Measurements from ENCODE around the gene XPOT.

The XPOT gene

GRCh38 chr12:64428956-64429355 is 24.8 kb downstream of the XPOT start:
- no peak for DNase-seq

DNA sequence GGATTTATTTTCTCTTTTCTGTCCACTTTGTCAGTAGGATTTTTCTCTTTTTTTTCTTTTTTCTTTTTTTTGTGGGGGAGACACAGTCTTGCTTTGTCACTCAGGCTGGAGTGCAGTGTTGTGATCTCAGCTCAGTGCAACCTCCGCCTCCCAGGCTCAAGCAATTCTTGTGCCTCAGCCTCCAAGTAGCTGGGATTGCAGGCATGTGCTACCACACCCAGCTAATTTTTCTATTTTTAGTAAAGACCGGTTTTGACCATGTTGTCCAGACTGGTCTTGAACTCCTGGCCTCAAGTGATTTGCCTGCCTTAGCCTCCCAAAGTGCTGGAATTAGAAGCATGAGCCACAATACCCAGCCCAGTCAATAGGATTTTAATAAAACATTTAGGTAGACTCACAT is 26.7 kb downstream of the XPOT start:
- DNase-seq, result no peak

DNA sequence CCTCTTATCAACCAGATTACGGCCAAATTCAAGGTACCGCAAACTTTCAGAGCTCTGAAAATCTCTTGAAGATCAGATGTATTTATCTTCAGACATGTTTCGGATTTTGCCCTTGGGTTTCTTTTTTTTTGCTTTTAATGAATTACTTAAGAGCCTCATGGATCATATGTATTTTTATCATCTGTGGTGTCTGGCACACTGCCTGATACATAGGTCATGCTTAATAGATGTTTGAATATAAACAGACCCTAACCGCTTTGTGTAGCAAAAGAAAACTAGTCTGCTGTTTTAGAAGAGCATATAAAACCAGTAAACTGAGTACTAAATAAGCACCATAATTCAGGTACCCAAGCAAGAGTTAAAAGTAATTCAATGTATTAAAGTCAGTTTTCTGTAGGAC is 27.6 kb downstream of the XPOT start:
- DNase-seq, result no peak

DNA sequence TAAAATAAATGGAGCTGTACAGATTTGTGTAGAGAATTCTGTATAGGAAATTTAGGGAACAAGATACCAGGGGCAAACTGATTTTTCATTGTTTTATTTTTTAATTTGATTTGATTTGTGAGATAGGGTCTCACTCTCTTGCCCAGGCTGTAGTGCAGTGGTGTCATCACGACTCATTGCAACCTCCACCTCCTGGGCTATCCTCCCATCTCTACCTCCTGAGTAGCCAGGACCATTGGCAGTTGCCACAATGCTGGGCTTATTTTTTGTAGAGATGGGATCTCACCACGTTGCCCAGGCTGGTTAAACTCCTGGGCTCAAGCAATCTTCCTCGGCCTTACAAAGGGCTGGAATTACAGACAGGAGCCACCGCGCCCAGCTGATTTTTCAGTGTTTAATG is 29.7 kb downstream of the XPOT start:
- no peak for DNase-seq

DNA sequence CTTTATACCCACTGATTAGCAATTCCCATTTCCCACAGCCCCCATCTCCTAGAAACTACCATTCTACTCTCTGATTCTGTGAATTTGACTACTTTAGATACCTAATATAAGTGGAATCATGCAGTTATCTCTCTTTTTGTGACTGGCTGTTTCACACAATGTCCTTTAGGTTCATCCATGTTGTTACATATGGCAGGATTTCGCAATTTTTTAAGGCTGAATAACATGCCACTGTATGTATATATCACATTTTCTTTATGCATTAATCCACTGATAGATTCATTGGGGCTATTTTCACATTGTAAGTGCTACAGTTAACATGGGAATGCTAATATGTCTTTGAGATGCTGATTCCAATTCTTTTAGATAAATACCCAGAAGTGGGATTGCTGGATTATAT is 35.9 kb downstream of the XPOT start:
- DNase-seq, result no peak

DNA sequence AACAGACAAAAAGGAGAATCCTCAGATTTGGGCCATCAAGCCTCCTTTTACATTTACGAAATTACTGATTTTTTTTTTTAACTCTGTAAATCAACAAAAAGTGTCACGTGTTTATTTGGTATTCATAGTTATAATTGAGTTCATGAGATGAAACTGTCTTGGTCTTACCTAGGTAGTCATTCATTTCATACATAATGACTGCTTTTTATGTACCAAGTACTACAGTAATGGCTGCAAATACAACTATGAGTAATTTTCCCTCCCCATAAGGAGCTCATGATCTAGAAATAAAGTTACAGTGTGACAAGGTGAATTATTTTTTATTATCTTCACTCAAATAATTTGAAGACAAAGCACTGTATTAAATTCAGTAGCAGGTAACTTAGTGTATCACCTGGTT is 41.3 kb downstream of the XPOT start:
- DNase-seq, result no peak

GRCh38 chr12:64446295-64446694 is 42.1 kb downstream of the XPOT start:
- no peak for DNase-seq

DNA sequence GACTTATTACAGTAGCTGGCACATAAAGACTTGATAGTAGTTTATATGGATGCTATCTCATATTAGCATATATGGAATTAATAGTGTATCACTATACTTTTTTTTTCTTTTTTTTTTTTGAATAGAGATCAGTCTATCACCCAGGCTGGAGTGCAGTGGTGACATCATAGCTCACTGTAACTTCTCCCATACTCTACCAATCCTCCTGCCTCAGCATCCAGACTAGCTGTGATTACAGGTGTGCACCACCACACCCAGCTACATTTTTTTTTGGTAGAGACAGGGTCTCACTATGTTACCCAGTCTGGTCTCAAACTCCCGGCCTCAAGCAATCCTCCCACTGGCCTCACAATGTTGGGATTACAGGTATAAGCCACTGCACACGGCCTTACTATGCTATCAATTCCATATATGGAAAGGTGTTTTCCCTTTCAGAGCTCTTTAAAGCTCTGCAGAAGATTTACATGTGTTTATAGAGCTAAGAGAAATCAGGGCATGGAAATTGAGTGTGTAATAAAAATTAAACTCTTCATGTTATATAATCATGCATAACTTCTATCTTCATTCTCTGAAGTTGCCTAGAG is 46.0 kb downstream of the XPOT start:
- DNase-seq, result no peak

GRCh38 chr12:64450711-64451486 is 46.7 kb downstream of the XPOT start:
- peak in 1 of 2 donors; percentile 34 for DNase-seq

DNA sequence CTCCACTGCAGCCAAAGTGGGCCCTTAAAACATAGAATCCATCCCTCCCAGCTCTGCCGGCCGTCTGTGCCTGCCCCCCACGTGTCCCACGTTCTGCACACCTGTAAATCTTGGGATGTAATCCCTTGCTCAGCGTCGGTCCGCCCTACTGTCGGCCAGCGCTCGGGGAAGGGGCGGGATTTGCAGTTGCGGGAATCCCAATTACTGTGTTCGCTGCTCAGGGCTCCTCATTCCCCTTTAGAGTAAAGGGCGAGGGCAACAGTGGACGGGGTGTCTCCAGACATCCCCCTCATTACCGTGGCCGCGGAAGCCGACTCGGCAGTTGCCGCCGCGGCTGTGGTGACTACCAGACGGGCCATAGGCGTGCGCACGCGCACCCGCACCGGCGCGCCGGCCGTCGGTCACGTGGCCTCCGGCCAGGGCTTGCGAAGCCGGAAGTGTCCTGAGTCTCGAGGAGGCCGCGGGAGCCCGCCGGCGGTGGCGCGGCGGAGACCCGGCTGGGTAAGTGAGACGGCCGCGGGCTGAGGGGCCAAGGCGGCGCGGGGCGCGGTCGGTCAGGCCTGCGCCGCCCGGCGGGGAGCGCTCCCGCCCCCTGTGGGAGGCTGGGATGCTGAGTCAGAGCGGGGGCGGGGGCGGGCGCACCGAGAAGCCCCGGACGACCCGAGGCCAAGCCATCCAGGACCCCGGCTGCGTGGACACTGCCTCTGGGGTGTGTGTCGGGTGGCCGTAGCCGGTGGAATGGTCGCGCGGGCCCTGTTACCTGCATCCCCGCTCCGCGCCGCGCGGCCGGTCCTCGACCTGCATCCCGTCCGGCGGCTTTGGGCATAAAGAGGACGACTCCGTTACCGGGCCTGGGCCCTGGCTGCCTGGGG is 47.7 kb downstream of the XPOT start, which contains the start of gene TBK1:
Gene TBK1, plus strand, starts transcription at position 434 of the 872 bp plus-strand sequence. CDS start 3,751 bp downstream, outside the sequence.
- peak; percentile 69 to 80 for DNase-seq

GRCh38 chr12:64452559-64453329 is 48.6 kb downstream of the XPOT start:
- peak; percentile 26 to 50 for DNase-seq

GRCh38 chr12:64455506-64455905 is 51.3 kb downstream of the XPOT start:
- no peak for DNase-seq

DNA sequence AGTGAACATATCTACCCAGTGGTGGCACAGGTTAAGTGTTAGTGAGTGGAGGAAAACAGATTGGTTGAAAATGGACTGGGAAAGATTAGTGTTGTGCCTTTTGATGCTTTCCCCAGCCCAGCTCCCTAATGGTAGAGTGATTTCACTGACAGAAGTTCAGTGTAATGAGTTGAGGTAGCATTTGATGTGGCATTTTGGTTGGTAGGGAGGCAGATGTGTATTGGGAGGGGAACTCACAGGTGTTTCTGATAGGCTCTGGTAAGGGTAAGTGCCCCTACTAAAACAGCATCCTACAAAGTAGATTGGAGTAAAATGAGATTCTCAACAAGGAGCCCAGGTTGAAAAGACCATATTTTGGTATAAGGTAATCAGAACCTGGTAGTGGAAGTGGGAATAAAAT is 51.9 kb downstream of the XPOT start:
- DNase-seq, result peak in 1 of 2 donors; percentile 29

DNA sequence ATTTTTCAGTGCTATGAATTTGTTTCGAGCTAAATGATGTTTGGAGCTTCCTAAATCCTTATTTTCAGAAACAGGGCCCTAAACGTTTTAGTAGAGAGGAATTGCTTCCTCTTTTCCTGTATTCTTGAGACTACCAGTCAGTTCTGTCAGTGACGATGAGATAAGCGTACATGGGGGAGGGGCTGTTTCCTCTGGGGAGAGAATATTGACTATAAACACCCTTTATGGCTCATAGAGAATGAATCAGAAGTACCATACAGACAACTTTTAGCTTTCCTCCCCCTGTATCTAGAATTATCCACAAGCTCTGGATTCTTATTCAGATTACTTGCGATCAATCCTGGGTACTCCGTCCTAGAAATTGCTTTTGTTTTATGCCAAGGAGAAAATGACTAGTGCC is 52.8 kb downstream of the XPOT start:
- DNase-seq, result peak; percentile 24 to 37

DNA sequence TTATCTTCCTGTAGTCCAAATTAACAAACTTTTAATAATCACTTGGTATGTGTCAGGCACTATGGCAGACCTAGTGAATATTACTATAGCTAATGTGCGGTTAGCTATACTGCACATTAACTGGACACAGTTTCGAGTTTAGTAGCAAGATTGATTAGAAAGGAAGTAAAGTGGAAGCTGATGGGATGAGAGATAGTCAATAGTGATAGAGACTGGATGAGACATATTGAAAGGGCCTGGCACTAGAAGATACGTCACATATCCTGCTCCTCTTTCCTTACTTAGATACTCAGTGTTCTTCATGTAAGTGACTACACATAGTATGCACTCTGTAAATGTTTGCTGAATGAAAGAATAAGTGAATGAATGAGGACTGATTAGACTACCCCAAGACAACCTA is 53.3 kb downstream of the XPOT start:
- no peak for DNase-seq

GRCh38 chr12:64457923-64458322 is 53.7 kb downstream of the XPOT start:
- peak in 1 of 2 donors; percentile 17 for DNase-seq

DNA sequence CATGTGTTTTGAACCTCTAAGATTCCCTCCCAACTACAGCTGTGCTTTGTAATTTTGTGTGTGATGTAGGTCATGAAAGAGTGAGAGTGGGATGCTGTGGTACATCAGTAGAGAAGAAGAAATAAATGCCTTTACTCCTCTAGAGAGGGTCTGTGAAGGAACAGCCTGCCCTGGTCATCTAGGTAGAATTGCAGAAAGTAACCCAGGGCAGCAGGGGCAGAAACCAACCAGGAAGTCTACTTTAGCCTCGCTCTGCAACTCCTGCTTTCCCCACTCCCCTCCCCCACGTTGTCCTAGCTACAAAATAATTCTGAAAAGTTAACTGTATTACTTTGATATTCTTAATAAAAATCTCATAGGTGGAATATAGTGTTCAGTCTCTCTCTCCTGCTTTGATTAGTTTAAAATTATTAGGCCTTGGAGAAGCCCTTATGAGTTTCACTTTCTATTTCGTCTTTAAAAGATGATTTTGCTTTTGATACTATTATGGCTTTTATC is 55.3 kb downstream of the XPOT start:
- DNase-seq, result peak in 1 of 2 donors; percentile 54

DNA sequence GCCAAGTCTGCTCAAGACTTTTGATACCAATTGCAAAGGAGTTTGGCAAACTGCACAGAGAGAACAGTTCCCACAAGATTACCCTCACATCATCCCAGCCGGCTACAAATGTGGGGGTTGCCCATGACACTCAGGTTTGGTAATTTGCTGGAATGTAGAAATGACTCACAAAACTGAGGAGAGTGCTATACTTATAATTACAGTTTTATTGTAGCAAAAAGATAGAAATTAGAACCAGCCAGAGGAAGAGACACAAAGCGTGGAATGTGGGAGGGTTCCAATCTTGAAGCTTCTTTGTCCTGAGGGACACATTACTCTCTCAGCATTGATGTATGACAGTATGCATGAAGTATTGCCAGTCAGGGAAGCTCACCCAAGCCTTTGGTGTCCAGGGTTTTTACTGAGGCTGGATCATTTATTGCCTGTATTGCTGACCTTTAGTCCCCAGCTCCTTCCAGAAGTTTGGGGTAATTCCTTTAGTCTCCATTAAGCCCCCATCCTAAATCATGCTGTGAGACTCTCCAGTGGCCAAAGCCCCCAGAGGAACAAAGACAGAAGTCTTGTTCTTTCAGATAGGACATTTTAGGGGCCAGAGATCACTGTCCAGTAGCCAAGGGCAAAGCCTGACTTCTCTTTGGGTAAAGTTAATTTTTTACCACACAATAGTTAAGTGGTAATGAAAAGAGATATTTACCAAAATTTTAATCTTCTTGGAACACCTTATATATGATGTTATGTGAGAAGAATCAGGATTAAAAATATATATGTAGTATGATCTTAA is 57.6 kb downstream of the XPOT start:
- no peak for DNase-seq

- no peak for DNase-seq
Observed at GRCh38 chr12:64466178-64466577, 62.0 kb downstream of the XPOT start.

DNA sequence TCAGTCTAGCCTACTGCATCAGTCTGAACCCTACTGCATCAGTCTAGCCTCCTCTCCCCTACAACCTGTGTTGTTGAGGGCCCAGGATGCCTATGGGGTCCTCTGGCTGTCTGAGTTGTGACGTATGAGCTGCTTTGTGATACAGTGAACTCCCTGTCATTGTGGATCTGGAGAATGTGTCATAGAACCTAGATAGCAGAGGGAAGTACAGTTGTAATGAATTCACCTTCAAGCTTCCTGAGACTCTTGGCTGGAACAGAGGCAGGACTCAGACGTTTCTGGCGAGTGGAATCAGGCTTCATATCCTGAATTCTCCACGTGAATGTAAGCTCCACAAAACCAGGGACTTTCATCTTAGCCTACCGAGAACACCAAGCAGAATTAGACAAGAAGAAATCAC is 64.8 kb downstream of the XPOT start:
- DNase-seq, result no peak

GRCh38 chr12:64469455-64470142 is 65.4 kb downstream of the XPOT start:
- no peak for DNase-seq

All from CD4-positive, alpha-beta T cell treated with Interleukin-4 for 1 hour (primary cell).